Measurements from ENCODE around the gene PRSS35. TPM values are rescaled to one million over a fixed set of nuclear protein-coding genes. Genes with fewer than 3 reads are reported as not detected.
"Not testable (repeated sequence)": the region's sequence is repeated elsewhere in the genome, so short reads cannot be mapped to it uniquely, and the experiment has no call there.

Gene PRSS35
- polyA plus RNA-seq, 4 donors: 28.1 to 55.3 (median 41.0) TPM

- DNase-seq (ENCODE audit: low read depth in 4 of 4, low spot score in 2 of 4): peak in 1 of 4 donors; percentile 37
These were observed 2.6 kb downstream of the PRSS35 start for GRCh38 chr6:83514866-83515466.

- no peak for DNase-seq (ENCODE audit: low read depth in 4 of 4, low spot score in 2 of 4)
These were observed 5.2 kb downstream of the PRSS35 start for GRCh38 chr6:83517500-83517899.

GRCh38 chr6:83518816-83519480 lies 6.6 kb downstream of the PRSS35 start:
- no peak for DNase-seq (ENCODE audit: low read depth in 4 of 4, low spot score in 2 of 4)

GRCh38 chr6:83536034-83536646 lies 23.8 kb downstream of the PRSS35 start:
- DNase-seq (ENCODE audit: low read depth in 4 of 4, low spot score in 2 of 4): no peak

- DNase-seq (ENCODE audit: low read depth in 4 of 4, low spot score in 2 of 4): no peak
These were observed 24.6 kb downstream of the PRSS35 start for GRCh38 chr6:83536647-83537589.

GRCh38 chr6:83539678-83540077 lies 27.3 kb downstream of the PRSS35 start:
- no peak for DNase-seq (ENCODE audit: low read depth in 4 of 4, low spot score in 2 of 4)

- DNase-seq (ENCODE audit: low read depth in 4 of 4, low spot score in 2 of 4): no peak
These were observed 34.3 kb downstream of the PRSS35 start for GRCh38 chr6:83546636-83547035.

GRCh38 chr6:83550482-83550881 lies 38.1 kb downstream of the PRSS35 start:
- not testable (repeated sequence) for DNase-seq (ENCODE audit: low read depth in 4 of 4, low spot score in 2 of 4)

GRCh38 chr6:83551748-83552147 lies 39.4 kb downstream of the PRSS35 start:
- DNase-seq (ENCODE audit: low read depth in 4 of 4, low spot score in 2 of 4): not testable (repeated sequence)

GRCh38 chr6:83556871-83557270 lies 44.5 kb downstream of the PRSS35 start:
- no peak for DNase-seq (ENCODE audit: low read depth in 4 of 4, low spot score in 2 of 4)

- no peak for DNase-seq (ENCODE audit: low read depth in 4 of 4, low spot score in 2 of 4)
These were observed 46.6 kb downstream of the PRSS35 start for GRCh38 chr6:83558975-83559374.

GRCh38 chr6:83571663-83572185 lies 59.4 kb downstream of the PRSS35 start:
- DNase-seq (ENCODE audit: low read depth in 4 of 4, low spot score in 2 of 4): not testable (repeated sequence)

GRCh38 chr6:83574783-83575182 lies 62.4 kb downstream of the PRSS35 start:
- peak in 1 of 4 donors; percentile 27 for DNase-seq (ENCODE audit: low read depth in 4 of 4, low spot score in 2 of 4)

Other genes starting within 250 kb of the PRSS35 start
- 1 to 10 TPM; 2.1 to 2.8 (median 2.4) TPM for gene ME1, start 81.5 kb upstream of the PRSS35 start, polyA plus RNA-seq (ENCODE audit: insufficient read length in 4 of 4)
- gene SNAP91, start 196.6 kb downstream of the PRSS35 start, polyA plus RNA-seq (ENCODE audit: insufficient read length in 4 of 4): under 1 TPM; 0.28 to 0.73 (median 0.60) TPM